Stimulated activated CD4-positive, alpha-beta T cell treated with anti-CD3 and anti-CD28 coated beads, Interleukin-2, amount 100 ng/mL, for 48 hours (primary cell): ENCODE data around the gene CGB5.
"Not testable (repeated sequence)": the region's sequence is repeated elsewhere in the genome, so short reads cannot be mapped to it uniquely, and the experiment has no call there.

Source experiments
- DNase-seq, 2 donors: peaks; one replicate each; pipeline ENCODE4 v3.0.0-alpha.2; 2020

CGB5 gene

GRCh38 chr19:49022116-49022515 is 21.5 kb upstream of the CGB5 start:
- no peak for DNase-seq

DNA sequence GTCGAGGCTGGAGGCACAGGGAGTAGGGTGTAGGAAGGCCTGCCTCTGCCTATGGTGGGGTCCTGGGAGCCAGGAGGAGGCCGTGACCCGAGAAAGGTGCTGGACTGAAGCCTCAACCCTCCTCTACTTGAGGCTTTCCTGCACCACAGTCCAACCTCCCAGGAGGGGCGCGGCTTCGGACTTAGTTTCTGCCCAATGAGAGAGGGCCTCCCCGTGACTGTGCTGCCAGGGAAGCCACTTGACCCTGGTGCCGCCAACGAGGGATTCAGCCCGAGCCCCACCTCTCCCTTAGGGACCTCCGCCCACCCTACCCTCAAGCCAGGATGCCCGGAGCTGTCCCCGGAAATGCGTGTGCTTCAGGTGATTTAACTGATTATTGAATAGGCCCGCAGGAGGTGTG is 19.4 kb upstream of the CGB5 start, which contains the start of gene CGB3:
Gene CGB3, minus strand, starts transcription at position 101 of the 400 bp plus-strand sequence. CDS start 362 bp downstream, outside the sequence.
- not testable (repeated sequence) for DNase-seq

DNA sequence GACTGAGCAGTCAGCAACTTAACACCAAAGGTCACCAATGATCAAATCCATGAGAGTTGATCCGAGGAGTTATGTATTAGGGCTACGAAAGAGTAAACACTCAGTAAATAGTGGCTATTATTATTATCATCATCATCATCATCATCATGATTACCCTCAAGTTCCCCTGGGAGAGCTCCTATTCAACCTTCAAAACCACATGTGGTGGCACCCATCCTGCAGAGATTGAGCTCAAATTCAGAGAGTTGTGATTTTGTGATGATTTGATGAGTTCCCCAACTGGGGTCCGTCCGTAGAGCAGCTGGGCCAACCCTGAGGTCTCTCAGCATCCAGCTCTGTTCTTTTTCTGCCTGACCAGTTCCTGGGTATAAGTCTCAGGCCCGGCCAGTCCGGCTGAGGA is 18.6 kb upstream of the CGB5 start:
- not testable (repeated sequence) for DNase-seq

- not testable (repeated sequence) for DNase-seq
These were observed 18.0 kb upstream of the CGB5 start for GRCh38 chr19:49025599-49025998.

DNA sequence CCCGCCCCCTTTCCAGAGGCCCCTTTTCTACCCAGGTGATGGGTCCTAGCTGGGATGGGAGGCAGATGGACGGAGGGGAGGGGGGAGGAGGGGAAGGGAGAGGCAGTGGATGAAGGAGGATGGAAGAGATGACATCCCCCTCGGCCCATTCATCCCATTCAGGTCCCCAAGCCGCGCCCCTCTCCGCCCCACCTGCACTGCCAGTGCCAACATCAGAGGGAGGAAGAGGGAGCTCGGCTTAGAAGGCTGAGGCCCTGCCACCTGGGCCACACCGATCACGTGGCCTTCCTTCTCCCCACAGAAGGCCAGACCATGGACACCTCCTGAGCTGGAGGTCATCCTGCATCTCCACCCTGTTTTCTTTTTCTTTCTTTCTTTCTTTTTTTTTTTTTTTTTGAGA is 15.0 kb upstream of the CGB5 start:
- not testable (repeated sequence) for DNase-seq

- not testable (repeated sequence) for DNase-seq
These were observed 13.9 kb upstream of the CGB5 start for GRCh38 chr19:49029749-49030148.

- DNase-seq = not testable (repeated sequence)
These were observed 13.3 kb upstream of the CGB5 start for GRCh38 chr19:49030323-49030722.

GRCh38 chr19:49031642-49032301 is 11.9 kb upstream of the CGB5 start, which contains the start of gene CGB2:
CGB2 (plus strand) TSS chr19:49031890; CDS start chr19:49032096, 206 bp downstream.
- DNase-seq = peak; percentile 72 to 88

- DNase-seq = peak; percentile 48 to 65
These were observed 6.8 kb upstream of the CGB5 start, which contains the start of gene CGB1 for GRCh38 chr19:49036815-49037214. CGB1 (minus strand) TSS chr19:49036895; CDS start chr19:49036711, 184 bp downstream.

GRCh38 chr19:49038111-49038510 is 5.5 kb upstream of the CGB5 start:
- DNase-seq = not testable (repeated sequence)

DNA sequence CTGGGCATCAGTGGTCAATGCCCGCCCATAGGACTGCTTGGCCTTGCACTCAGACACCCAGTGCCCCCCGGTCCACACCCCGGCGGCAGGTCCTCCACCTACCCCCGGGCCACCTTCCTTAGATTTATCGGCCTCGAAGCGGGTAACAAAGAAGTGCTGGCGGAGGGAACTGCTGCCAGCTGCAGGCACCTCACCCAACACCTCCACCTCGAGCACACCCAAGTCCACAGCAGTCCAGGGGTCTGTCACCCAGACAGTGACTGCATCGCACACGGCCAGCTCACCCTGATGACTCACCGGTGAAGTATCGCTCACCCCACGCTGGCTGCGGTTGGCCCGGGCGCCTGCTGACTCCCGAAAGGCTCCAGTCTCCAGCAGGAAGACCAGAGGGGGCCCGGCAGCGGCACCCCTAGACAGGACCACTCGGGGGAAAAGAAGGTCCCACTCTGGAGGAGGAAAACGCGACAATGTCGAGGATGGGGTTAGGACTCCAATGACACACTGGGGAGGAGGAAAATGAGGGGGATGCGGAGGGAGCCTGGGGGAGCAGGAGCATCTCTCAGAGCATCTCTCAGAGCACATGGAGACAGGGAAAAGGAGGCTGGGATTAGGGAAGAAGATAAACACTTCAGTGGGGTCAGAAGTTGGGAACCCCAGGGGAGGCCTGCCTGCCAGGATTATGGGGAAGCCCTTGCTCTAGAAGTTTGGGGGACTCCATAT is 4.9 kb upstream of the CGB5 start:
- not testable (repeated sequence) for DNase-seq

DNA sequence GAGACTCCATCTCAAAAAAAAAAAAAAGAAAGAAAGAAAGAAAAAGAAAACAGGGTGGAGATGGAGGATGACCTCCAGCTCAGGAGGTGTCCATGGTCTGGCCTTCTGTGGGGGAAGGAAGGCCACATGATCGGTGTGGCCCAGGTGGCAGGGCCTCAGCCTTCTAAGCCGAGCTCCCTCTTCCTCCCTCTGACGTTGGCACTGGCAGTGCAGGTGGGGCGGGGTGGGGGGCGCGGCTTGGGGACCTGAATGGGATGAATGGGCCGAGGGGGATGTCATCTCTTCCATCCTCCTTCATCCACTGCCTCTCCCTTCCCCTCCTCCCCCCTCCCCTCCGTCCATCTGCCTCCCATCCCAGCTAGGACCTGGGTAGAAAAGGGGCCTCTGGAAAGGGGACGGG is 3.9 kb upstream of the CGB5 start:
- not testable (repeated sequence) for DNase-seq

DNA sequence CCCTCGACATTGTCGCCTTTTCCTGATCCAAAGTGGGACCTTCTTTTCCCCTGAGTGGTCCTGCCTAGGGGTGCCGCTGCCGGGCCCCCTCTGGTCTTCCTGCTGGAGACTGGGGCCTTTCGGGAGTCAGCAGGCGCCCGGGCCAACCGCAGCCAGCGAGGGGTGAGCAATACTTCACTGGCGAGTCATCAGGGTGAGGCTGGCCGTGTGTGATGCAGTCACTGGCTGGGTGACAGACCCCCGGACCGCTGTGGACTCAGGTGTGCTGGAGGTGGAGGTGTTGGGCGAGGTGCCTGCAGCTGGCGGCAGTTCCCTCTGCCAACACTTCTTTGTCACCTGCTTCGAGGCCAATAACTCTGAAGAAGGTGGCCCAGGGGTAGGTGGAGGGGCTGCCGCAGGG is 1.5 kb upstream of the CGB5 start:
- DNase-seq = no peak

GRCh38 chr19:49042666-49043065 is 982 bp upstream of the CGB5 start:
- not testable (repeated sequence) for DNase-seq

DNA sequence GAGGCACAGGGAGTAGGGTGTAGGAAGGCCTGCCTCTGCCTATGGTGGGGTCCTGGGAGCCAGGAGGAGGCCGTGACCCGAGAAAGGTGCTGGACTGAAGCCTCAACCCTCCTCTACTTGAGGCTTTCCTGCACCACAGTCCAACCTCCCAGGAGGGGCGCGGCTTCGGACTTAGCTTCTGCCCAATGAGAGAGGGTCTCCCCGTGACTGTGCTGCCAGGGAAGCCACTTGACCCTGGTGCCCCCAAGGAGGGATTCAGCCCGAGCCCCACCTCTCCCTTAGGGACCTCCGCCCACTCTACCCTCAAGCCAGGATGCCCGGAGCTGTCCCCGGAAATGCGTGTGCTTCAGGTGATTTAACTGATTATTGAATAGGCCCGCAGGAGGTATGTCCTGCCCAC is 5.4 kb downstream of the CGB5 start, which contains the start of gene CGB8:
Gene CGB8, minus strand, starts transcription at position 101 of the 400 bp plus-strand sequence. CDS start 372 bp downstream, outside the sequence.
- DNase-seq = not testable (repeated sequence)

GRCh38 chr19:49049834-49050233 is 6.2 kb downstream of the CGB5 start:
- not testable (repeated sequence) for DNase-seq

DNA sequence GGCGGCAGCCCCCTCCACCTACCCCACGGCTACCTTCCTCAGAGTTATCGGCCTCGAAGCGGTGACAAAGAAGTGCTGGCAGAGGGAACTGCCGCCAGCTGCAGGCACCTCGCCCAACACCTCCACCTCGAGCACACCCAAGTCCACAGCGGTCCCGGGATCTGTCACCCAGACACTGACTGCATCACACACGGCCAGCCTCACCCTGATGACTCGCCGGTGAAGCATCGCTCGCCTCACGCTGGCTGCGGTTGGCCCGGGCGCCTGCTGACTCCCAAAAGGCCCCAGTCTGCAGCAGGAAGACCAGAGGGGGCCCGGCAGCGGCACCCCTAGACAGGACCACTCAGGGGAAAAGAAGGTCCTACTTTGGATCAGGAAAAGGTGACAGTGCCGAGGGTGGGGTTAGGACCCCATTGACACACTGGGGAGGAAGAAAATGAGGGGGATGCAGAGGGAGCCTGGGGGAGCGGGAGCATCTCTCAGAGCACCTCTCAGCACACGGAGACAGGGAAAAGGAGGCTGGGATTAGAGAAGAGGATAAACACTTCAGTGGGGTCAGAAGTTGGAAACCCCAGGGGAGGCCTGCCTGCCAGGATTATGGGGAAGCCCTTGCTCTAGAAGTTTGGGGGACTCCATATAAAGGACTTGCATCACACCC is 6.9 kb downstream of the CGB5 start:
- not testable (repeated sequence) for DNase-seq

DNA sequence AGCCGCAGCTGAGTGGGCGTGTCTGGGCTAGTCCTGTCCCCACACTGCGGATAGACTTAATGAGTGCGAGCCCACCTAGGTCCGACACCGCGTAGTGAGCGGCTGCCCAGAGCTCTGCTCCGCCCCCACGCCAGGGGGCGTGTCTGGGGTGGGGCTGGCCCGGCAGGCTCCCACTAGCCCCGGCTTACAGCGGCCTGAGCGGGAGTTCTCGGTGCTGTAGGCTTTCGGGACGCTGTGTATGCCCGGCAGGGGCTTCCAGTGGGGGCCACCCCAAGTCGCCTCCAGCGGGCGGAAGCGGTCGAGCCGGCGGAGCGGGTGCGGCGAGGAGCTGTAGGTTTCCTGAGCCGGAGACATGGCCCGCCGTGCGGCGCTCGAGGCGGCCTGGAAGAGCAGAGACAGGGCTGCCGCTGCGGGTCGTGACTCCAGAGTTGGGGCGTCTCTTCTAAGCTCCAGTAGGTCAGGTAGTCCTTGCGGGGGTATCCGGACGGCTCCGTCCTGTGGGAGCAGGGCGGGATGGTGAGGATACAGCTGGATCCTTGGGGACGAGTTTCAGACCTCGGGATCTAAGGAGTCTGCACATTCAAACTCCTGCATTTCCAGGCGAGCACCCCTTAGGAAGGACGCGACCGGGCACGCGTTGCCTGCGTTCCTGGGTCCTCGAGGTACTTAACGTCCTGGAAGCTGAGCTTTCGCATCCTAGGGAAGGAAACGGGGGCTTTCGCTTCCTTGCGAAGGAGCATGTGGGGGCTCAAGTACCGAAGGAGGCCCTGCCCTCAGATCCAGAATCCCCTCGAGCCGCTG is 12.7 kb downstream of the CGB5 start:
- peak; percentile 34 to 36 for DNase-seq

- not testable (repeated sequence) for DNase-seq
These were observed 13.4 kb downstream of the CGB5 start for GRCh38 chr19:49056902-49057596.

DNA sequence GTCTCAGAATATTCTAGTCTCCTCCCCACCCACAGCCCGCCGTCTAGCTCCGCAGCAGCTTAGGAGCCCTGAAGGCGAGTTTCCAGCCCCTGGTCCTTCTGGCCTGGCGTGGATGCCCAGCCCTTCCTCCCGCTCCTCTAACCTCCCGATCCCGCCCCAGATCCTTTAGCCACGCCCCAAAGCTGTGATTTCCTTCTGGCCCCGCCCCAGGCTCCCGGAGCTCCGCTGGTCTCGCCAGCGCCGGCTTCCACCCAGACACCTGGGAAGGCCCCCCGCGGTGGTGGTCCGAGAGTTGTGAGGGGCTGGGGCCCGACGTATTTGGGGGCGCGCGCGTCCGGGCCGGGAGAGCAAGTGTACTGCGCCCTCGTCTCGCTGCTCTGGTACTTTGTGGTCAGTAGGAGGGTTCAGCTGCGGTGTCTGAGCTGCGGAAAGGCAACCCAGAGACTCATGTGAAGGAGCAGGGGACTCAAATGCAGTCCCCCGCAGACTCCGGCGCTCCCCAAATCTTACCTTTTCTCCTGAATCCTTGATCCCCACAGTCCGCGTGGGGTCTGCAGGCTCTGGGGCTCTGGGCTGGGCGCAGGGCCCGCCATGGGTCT is 14.1 kb downstream of the CGB5 start, which contains the start of gene CGB7:
Gene CGB7, minus strand, starts transcription at position 114 of the 599 bp plus-strand sequence. CDS start 2,374 bp downstream, outside the sequence.
- peak in 1 of 2 donors; percentile 31 for DNase-seq

- peak in 1 of 2 donors; percentile 23 for DNase-seq
These were observed 14.9 kb downstream of the CGB5 start for GRCh38 chr19:49058562-49058961.
